A673 (cell line): ENCODE measurements around the gene KCNIP4.

Source experiments
- EZH2 ChIP-seq: fragments of 200-600 bp; sonication (generic); IDR thresholded peaks from 2 replicates; pipeline ENCODE4 v1.6.1; 2017; ENCODE audit warnings: borderline replicate concordance, low read depth, mild to moderate bottlenecking, mixed read lengths, antibody characterized with exemption, low read length; ENCODE audit not compliant: poor library complexity, severe bottlenecking
- TF ChIP-seq, protein P1 (sequence below): fragments of 300-800, 200-600 bp; sonication (generic); conservative IDR thresholded peaks from 2 replicates; pipeline ENCODE4 v1.5.1; 2017; ENCODE audit warnings: low read depth, mild to moderate bottlenecking, antibody characterized with exemption, low read length, moderate library complexity, mixed read lengths

DNA sequence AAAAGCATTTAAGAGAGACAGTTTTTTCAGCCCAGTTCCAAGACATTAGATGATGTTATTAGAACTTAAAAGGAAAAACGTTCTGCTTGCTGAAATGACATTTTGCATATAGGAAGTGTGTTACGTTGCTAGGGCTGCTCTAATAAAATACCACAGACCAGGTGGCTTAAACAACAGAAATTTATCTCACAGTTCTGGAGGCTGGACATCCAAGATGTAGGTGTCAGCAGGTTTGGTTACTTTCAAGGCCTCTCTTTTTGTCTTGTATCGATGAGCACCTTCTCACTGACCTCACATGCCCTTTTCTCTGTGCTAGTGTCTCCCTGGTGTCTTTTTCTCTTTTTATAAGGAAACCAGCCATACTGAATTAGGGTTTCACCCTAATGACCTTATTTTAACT is 1043.6 kb downstream of the KCNIP4 start:
- TF ChIP-seq, protein P1, sequence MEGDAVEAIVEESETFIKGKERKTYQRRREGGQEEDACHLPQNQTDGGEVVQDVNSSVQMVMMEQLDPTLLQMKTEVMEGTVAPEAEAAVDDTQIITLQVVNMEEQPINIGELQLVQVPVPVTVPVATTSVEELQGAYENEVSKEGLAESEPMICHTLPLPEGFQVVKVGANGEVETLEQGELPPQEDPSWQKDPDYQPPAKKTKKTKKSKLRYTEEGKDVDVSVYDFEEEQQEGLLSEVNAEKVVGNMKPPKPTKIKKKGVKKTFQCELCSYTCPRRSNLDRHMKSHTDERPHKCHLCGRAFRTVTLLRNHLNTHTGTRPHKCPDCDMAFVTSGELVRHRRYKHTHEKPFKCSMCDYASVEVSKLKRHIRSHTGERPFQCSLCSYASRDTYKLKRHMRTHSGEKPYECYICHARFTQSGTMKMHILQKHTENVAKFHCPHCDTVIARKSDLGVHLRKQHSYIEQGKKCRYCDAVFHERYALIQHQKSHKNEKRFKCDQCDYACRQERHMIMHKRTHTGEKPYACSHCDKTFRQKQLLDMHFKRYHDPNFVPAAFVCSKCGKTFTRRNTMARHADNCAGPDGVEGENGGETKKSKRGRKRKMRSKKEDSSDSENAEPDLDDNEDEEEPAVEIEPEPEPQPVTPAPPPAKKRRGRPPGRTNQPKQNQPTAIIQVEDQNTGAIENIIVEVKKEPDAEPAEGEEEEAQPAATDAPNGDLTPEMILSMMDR = no peak
- no peak for TF ChIP-seq EZH2
